Mesendoderm (in vitro differentiated cells): Measurements from ENCODE around the gene OR2V1.
"Not testable (repeated sequence)": the region's sequence is repeated elsewhere in the genome, so short reads cannot be mapped to it uniquely, and the experiment has no call there.

ENCODE experiments used
- DNase-seq: peaks from one replicate; pipeline ENCODE4 v3.0.0; 2013
- H2AK5ac ChIP-seq: 2 replicates; pipeline ENCODE4 v1.6.1; 2013; ENCODE audit warnings: low read length, inconsistent platforms
- H2BK120ac ChIP-seq: 2 replicates; pipeline ENCODE4 v1.6.1; 2013; ENCODE audit warnings: low read depth, mild to moderate bottlenecking, low read length, moderate library complexity, mixed read lengths
- H2BK15ac ChIP-seq: replicated peaks from 2 replicates; pipeline ENCODE4 v1.6.1; 2013; ENCODE audit warnings: low read depth, mild to moderate bottlenecking, moderate library complexity
- H2BK5ac ChIP-seq: 2 replicates; pipeline ENCODE4 v1.6.1; 2013; ENCODE audit warnings: low read length, inconsistent platforms
- H3K18ac ChIP-seq: 2 replicates; pipeline ENCODE4 v1.6.1; 2013; ENCODE audit warnings: mild to moderate bottlenecking, low read length, mixed read lengths
- H3K23ac ChIP-seq: one replicate; pipeline ENCODE4 v1.6.1; 2013; ENCODE audit warnings: low read length
- H3K27ac ChIP-seq: 2 replicates; pipeline ENCODE4 v1.5.1; 2013; ENCODE audit warnings: low read depth, mild to moderate bottlenecking, inconsistent platforms, low read length, moderate library complexity
- H3K27me3 ChIP-seq: 2 replicates; pipeline ENCODE4 v1.6.1; 2013; ENCODE audit warnings: low read length, control low read depth, mild to moderate bottlenecking, inconsistent platforms; ENCODE audit not compliant: insufficient read depth, poor library complexity
- H3K36me3 ChIP-seq: 2 replicates; pipeline ENCODE4 v1.6.1; 2013; ENCODE audit warnings: low read length, inconsistent platforms; ENCODE audit not compliant: control insufficient read depth, insufficient read depth
- H3K4ac ChIP-seq: one replicate; pipeline ENCODE4 v1.6.1; 2013; ENCODE audit warnings: low read depth, mild to moderate bottlenecking, low read length, moderate library complexity
- H3K4me1 ChIP-seq: 2 replicates; pipeline ENCODE4 v1.6.1; 2013; ENCODE audit warnings: low read depth, low read length, inconsistent platforms; ENCODE audit not compliant: control insufficient read depth
- H3K4me2 ChIP-seq: 2 replicates; pipeline ENCODE4 v1.6.1; 2013; ENCODE audit warnings: low read length
- H3K4me3 ChIP-seq: 2 replicates; pipeline ENCODE4 v1.5.1; 2013; ENCODE audit warnings: mild to moderate bottlenecking, low read length
- H3K56ac ChIP-seq: one replicate; pipeline ENCODE4 v1.6.1; 2013; ENCODE audit warnings: low read length
- H3K79me1 ChIP-seq: 2 replicates; pipeline ENCODE4 v1.6.1; 2013; ENCODE audit warnings: low read length, inconsistent platforms
- H3K79me2 ChIP-seq: 2 replicates; pipeline ENCODE4 v1.6.1; 2013; ENCODE audit warnings: mild to moderate bottlenecking, low read length; ENCODE audit not compliant: control insufficient read depth, insufficient read depth
- H3K9ac ChIP-seq: 2 replicates; pipeline ENCODE4 v1.6.1; 2013; ENCODE audit warnings: low read length, inconsistent platforms
- H4K5ac ChIP-seq: one replicate; pipeline ENCODE4 v1.6.1; 2013; ENCODE audit warnings: low read length
- H4K8ac ChIP-seq: one replicate; pipeline ENCODE4 v1.6.1; 2013; ENCODE audit warnings: low read depth, mild to moderate bottlenecking, control low read depth, low read length, moderate library complexity
- WGBS: extraction: QIAGEN DNeasy Blood & Tissue Kit; methylation state at CpG from one replicate; pipeline ENCODE4 v1.1.7; 2013; ENCODE audit warnings: low lambda C conversion rate, missing lambda C conversion rate; ENCODE audit not compliant: insufficient coverage; ENCODE audit errors: extremely low coverage; 5-methylcytosine and 5-hydroxymethylcytosine counted together

The OR2V1 gene

GRCh38 chr5:181171782-181172181 is 40.8 kb upstream of the OR2V1 start:
- Histone ChIP-seq H3K23ac (no peak overlapping the region), H3K79me2 (no peaks in the 10 kb centered on the region), H3K18ac (no peak overlapping the region), H3K4me3 (no peak overlapping the region), H3K79me1 (no peaks in the 10 kb centered on the region), H3K27me3 (peaks cover 2% of the 10 kb centered on the region), H4K8ac (no peak overlapping the region), H3K9ac (no peak overlapping the region), H3K56ac (no peak overlapping the region), H2BK120ac (no peak overlapping the region), H3K4me1 (no peaks in the 10 kb centered on the region), H2BK15ac (no peak overlapping the region), H3K27ac (no peak overlapping the region), H2AK5ac (no peak overlapping the region), H3K4ac (no peak overlapping the region), H3K4me2 (no peak overlapping the region), H4K5ac (no peak overlapping the region), H3K36me3 (no peaks in the 10 kb centered on the region), H2BK5ac (no peak overlapping the region)
- no CpG with 5 or more reads among the region's 3 CpGs for WGBS
- DNase-seq, result no peak

GRCh38 chr5:181170996-181171395 is 40.0 kb upstream of the OR2V1 start:
- Histone ChIP-seq H3K9ac (no peak overlapping the region), H2BK120ac (no peak overlapping the region), H3K23ac (no peak overlapping the region), H3K4me1 (no peaks in the 10 kb centered on the region), H3K36me3 (no peaks in the 10 kb centered on the region), H3K79me1 (no peaks in the 10 kb centered on the region), H3K27me3 (peaks cover 2% of the 10 kb centered on the region), H2BK15ac (no peak overlapping the region), H2BK5ac (no peak overlapping the region), H3K4ac (no peak overlapping the region), H3K27ac (no peak overlapping the region), H3K79me2 (no peaks in the 10 kb centered on the region), H2AK5ac (no peak overlapping the region), H3K18ac (no peak overlapping the region), H4K8ac (no peak overlapping the region), H3K4me3 (no peak overlapping the region), H3K4me2 (no peak overlapping the region), H3K56ac (no peak overlapping the region), H4K5ac (no peak overlapping the region)
- DNase-seq, result no peak
- no CpG with 5 or more reads among the region's 6 CpGs for WGBS

GRCh38 chr5:181170237-181170825 is 39.4 kb upstream of the OR2V1 start:
- H3K79me2 ChIP-seq, result no peaks in the 10 kb centered on the region
- H3K4me1 ChIP-seq, result no peaks in the 10 kb centered on the region
- no peak overlapping the region for H3K23ac ChIP-seq
- H2AK5ac ChIP-seq, result no peak overlapping the region
- peak overlapping the region; percentile 98 for H3K4me2 ChIP-seq
- WGBS, result no CpG with 5 or more reads among the region's 33 CpGs
- no peak overlapping the region for H4K8ac ChIP-seq
- H3K56ac ChIP-seq, result peak overlapping the region; percentile 60
- no peaks in the 10 kb centered on the region for H3K79me1 ChIP-seq
- H2BK5ac ChIP-seq, result no peak overlapping the region
- no peak overlapping the region for H2BK15ac ChIP-seq
- H4K5ac ChIP-seq, result no peak overlapping the region
- H3K27me3 ChIP-seq, result peaks cover 2% of the 10 kb centered on the region
- no peaks in the 10 kb centered on the region for H3K36me3 ChIP-seq
- peak overlapping the region; percentile 74 for H3K9ac ChIP-seq
- DNase-seq, result no peak
- H3K27ac ChIP-seq, result no peak overlapping the region
- H3K4me3 ChIP-seq, result peak overlapping the region; percentile 67
- no peak overlapping the region for H3K4ac ChIP-seq
- no peak overlapping the region for H2BK120ac ChIP-seq
- no peak overlapping the region for H3K18ac ChIP-seq

GRCh38 chr5:181169459-181170236 is 38.7 kb upstream of the OR2V1 start:
- peak; percentile 96 for DNase-seq
- H3K56ac ChIP-seq, result peak overlapping the region; percentile 60
- not testable (repeated sequence) for H3K27me3 ChIP-seq

GRCh38 chr5:181168595-181169118 is 37.7 kb upstream of the OR2V1 start:
- Histone ChIP-seq H3K18ac (no peak overlapping the region), H3K23ac (no peak overlapping the region), H3K27ac (no peak overlapping the region), H2BK15ac (no peak overlapping the region), H4K8ac (no peak overlapping the region), H2BK120ac (no peak overlapping the region), H3K4me2 (peak overlapping the region; percentile 62), H3K4ac (no peak overlapping the region), H3K56ac (peak overlapping the region; percentile 47), H3K9ac (peak overlapping the region; percentile 22), H3K36me3 (no peaks in the 10 kb centered on the region), H3K79me2 (no peaks in the 10 kb centered on the region), H3K79me1 (no peaks in the 10 kb centered on the region), H2AK5ac (no peak overlapping the region), H3K4me1 (no peaks in the 10 kb centered on the region), H3K27me3 (peaks cover 2% of the 10 kb centered on the region), H2BK5ac (no peak overlapping the region), H3K4me3 (peak overlapping the region; percentile 13), H4K5ac (no peak overlapping the region)
- DNase-seq, result no peak
- WGBS, result no CpG with 5 or more reads among the region's 14 CpGs

More at GRCh38 chr5:181169459-181170236, 38.7 kb upstream of the OR2V1 start:
- H2BK5ac ChIP-seq, H3K4ac ChIP-seq, H2BK120ac ChIP-seq, H2AK5ac ChIP-seq, H3K4me1 ChIP-seq, H4K5ac ChIP-seq, H3K79me1 ChIP-seq, H4K8ac ChIP-seq, H3K36me3 ChIP-seq, H3K27ac ChIP-seq, H2BK15ac ChIP-seq, H3K79me2 ChIP-seq, H3K18ac ChIP-seq, H3K23ac ChIP-seq: not testable (repeated sequence)
- peak overlapping the region; percentile 67 for H3K4me3 ChIP-seq
- WGBS, result no CpG with 5 or more reads among the region's 50 CpGs
- peak overlapping the region; percentile 98 for H3K4me2 ChIP-seq
- H3K9ac ChIP-seq, result peak overlapping the region; percentile 74
